NCI-H2029 (cell line): ENCODE results near the gene MLLT1.

Source experiments
- DNase-seq: peaks from one replicate; lab custom pipeline; 2025; lab: John Stamatoyannopoulos, UW

MLLT1 gene

DNA sequence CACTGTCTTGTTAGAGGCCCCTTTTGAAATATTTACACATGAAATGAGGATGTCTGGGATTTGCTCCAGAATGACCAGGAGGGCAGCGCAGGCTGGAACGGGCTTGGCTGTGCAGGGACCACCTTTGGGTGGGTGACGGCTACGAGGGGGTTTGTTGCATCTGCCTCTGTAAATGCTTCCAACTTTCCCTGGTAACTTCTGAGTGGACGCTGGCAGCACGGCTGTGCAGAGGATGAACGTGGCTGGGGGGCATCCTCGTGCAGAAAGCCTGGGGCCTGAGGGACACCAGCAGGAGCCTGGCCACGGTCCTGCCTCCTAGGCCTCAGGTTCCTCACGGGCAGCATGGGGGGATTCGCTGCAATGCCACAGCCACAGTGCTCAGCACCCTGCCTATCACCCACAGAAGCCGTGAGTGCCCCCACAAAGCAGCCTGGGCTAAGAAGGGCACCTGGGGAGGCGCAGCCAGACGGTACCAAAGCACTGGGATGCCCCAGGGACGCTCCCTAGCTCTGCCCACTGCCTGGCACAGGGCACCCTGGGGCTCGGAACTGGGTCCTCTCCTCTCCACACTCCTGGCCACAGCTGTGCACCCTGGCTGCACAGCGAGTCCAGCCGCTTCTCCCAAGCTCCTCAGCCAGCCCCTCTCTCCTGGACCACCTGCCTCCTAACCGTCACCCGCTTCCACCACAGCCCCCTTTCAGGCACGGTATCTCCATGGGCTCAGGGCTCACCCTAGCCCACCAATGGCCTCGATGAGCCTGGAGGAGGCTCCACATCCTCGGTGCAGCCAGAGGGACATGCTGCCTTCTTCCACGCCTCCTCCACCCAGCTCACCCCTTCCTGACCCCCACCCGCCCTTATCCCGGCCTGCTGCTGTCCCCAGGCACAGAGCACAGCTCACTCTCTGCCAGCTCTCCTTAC is 44.5 kb downstream of the MLLT1 start:
- DNase-seq, result no peak

DNA sequence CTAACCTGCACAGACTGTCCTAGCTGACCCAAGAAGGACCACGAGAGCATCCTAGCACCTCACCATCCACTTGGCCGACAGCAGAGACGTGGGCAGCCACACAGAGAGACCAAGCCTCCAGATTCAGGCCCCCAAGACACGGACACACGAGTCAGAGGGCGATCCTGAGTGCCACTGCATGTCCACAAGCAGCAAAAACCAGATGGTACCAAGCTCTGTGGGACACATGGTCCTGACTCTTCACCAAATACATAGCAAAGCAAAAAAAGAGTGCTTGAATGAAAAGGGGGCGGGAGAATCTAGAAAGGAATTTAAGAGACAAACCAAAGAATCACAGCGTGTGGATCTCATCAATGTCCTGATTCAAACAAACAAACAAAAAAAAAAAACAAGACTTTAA is 45.2 kb downstream of the MLLT1 start:
- DNase-seq, result no peak

DNA sequence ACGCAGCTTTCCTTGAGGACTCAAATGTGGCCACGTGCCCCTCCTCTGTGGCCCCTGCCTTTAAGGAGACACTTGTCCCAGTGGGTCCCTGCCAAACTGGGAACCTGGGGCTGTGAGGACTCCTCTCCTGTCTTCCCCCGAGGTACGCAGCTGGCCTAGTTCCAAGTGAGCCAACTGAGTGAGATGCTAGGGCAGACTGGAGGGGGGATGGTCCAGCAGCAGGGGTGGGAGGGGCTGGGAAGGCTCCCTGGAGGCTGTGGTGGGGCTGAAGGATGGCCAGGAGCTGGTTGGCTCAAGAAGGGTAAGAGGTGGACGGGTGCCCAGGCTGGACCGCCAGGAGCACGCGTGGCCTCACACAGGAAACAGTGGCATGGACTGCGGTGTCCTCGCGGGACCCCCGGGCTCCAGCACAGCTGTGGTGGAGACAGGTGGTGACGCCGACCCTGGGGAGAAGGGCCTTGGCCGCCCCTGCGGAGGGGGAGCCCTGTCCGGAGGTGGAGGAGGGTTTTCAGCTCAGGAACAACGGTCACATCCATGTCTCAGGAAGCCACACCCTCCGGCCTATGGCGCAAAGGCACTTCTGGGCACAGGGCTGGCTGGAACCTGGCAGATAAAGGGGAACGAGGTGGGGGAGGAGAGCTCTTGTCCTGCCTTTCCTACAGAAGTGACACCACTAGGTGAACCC is 45.8 kb downstream of the MLLT1 start:
- DNase-seq, result no peak

DNA sequence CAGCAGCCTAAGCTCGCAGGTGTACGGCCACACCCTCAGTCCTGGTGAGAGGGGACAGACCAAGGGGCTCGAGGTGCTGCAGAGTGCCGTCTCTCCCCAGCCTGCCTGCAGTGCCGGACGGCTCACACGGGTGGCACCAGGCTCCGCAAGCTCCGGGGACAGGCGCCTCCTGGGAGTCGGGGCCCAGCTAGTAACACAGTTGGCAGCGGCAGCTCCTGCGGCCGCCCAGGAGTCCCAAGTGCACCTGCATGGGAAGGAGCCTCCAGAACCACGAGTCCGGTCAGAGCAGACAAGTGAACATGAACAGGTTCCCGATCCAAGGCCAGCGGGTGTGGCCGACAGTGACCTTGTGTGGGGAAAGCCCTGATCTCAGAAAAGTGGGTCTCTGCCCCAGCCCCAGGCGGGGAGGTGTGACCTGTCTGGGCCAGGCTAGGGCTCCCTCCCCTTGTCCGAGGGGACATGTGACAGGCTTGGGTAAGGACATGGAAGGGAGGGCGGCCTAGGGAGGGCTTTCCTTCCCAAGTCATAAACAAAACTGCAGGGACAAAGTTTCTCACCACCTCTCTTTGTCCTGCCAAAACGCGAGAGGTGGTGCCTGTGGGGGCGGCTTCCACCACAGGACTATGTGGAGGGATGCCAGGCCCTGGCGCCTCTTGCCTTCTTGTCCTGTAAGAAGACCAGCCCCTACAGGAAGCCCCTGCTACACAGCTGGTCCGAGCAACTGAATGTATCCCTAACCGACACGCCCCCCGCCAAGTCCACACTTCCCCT is 46.5 kb downstream of the MLLT1 start:
- DNase-seq, result no peak

DNA sequence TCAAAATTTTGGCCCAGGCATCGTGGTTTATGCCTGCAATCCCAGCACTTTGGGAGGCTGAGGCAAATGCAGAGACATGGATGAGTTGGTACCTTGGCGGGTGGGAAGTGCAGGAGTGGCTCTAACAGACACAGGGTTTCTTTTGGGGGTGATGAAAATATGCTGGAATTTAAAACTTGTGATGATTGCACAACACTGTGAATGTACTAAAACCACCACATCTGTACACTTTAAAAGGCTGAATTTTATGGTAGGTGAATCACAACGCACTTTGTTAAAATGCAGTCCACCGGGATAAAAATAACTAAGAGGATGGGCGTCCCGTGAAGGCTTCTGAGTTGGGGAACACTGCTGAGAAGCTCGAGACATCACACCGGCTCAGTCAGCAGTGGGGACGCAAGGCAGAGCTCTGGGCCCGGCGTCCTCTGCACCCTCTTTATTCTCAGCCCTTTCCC is 47.1 kb downstream of the MLLT1 start:
- DNase-seq, result no peak

DNA sequence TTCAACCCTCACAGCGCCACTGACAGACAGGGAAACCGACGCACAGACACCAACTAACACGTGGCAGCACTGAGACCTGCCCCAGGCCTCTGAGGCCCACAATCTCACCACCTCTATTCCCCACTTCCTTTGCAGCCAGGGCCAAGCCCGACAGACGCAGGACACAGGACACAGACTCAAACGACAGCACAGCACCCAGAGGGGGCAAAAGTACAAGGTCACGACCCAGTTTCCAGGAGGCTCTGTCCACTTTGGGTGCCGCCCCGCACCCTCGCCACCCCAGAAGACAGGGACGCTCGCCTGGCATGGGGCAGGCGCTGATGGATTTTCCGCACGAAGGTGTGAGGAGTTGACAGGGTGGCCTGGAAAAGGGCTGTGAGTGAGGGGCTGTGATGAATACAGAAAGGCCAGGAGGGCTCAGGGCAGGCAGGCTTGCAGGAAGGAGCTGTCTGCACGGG is 48.8 kb downstream of the MLLT1 start:
- no peak for DNase-seq

DNA sequence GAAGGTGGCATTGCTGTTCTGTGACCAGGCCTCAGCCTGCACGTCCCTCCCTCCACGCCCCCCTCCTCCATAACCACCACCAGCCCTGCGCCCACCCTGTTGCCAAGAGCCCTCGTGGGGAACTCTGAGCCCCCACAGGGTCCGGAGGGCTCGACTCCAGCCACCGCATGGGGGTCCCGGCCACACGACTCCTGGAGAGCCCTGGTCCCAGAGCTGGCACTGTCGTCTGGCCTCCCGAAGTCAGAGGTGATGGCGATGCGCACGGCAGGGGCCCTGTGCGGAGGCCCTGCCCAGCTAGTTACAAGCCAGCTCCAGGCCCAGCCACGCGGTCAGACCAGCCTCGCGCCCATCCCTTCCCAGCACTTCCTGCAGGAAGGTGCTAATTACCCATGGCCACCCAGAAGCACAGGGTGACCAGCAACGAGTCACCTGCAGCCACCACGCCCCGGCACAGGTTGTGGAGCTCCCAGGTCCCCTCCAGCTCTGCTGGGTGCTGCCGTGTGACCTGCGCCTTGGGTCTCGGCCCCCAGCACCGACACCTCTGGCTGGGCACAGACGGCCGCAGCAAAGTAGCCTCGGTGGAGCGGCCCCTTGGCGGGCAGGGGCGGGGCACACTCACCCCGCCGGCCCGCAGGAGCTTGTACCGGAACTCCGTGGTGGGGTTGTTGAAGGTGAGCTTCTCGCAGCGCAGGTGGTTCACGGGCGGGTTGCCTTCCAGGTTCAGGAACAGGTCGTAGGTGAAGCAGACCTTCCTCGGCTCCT is 49.6 kb downstream of the MLLT1 start:
- no peak for DNase-seq

DNA sequence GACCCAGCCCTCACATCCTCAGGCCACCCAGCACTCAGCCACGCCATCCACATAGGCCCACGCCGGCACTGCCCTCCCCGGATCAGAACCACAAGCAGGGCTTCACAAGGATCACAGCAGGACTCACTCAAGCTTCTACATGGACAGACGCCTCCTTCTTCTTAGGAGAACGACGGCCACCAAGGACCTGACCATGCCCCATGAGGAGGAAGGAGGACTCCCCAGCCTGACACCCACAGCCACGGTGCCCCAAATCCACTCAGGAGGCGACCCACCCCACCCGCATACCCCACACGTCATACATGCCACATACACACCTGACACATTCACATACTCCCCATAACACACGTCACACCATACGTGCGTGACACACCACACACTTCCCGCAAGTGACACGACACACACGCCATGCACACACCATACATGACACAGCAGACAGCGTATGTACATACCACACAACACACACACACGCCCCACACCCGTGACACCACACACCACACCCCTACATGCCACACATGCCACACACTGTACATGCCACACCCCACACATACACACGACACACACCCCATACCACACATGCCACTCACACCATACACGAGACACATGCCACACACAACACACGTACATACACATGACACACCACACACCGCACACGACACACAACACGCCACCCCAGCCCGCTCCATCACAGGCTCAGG is 50.4 kb downstream of the MLLT1 start:
- DNase-seq, result no peak

DNA sequence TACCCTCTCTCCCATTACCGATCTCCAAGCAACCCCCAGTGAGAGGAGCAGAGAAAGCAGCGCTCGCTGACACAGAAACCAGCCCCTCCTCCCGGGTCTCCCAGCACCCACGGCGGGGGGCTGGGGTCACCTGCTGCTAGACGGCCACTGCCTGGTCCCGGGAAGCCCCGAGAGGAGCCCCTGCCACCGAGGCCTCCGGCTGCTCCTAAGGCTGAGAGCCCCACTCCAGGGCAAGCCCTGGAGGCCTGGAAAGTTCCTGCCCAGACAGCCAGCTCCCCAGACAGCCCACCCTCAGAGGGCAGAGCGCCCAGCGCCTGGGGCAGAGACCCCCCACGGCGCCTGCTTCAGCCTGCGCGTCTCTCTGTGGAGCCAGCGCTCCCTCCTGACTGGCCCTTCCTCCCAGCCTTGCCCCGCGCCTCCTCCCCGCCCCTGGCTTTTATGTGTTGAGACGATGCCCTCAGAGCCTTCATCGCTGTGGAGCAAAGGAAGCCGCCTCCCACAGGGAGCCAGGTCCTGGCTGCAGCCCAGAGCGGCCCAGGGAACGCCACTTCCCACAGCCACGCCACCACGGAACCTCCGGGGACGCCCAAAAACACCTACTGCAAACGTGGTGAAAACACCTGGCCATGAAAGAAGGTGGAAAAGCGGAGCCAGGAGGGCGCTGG is 51.1 kb downstream of the MLLT1 start:
- no peak for DNase-seq

DNA sequence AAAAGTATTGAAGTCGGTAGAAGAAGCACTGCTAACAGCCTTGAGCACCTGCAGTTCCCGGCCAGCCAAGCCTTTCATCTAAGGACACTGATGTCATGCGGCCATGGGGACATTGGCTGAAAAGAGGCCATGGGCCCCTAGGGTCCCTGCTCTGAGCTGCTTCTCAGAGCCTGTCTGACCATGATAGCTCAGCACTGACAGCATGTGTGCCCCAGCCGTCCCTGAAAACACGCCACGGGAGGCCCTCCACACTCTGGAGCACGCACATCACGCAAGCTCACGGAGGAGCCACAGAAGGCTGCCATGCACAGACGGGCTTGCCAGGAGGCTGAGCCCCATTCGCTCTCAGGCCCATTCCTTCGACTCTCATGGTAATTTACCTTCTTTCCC is 51.8 kb downstream of the MLLT1 start:
- DNase-seq, result no peak

DNA sequence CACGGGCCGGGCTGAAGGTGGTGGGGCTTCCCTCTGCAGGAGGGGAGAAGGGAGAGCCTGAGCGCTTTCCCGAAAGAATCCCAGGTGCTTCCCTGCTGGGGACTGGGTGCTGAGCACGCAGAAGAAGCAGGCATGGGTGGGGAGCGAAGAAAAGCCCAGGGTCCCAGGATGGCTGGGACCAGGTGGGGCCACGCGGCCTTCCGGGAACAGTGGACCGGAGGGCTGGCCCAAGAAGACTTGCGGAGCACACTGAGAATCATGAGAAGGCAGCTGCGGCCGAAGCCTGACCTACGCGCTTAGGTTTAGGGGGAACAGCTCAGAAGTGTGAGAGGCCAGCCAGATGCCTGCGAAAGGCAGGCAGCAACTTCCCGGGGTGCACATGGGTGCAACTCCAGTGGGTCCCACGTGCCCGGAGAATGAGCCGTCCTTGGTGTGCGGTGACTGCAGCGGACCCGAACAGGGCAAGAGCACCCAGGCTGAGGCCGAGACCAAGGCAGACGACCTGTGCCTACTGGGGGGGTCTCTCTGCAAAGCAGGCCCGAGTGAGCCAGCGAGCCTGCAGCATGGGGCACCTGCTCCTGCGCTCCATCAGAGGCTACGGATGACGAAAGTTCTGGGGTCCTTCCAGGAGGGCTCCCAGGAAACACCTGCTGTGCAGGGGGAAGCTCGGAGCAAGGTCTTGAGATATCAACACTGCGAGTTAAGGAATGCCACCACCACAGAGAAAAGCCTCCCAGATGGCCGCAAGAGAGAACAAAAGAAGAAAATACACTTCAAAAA is 52.4 kb downstream of the MLLT1 start:
- no peak for DNase-seq

DNA sequence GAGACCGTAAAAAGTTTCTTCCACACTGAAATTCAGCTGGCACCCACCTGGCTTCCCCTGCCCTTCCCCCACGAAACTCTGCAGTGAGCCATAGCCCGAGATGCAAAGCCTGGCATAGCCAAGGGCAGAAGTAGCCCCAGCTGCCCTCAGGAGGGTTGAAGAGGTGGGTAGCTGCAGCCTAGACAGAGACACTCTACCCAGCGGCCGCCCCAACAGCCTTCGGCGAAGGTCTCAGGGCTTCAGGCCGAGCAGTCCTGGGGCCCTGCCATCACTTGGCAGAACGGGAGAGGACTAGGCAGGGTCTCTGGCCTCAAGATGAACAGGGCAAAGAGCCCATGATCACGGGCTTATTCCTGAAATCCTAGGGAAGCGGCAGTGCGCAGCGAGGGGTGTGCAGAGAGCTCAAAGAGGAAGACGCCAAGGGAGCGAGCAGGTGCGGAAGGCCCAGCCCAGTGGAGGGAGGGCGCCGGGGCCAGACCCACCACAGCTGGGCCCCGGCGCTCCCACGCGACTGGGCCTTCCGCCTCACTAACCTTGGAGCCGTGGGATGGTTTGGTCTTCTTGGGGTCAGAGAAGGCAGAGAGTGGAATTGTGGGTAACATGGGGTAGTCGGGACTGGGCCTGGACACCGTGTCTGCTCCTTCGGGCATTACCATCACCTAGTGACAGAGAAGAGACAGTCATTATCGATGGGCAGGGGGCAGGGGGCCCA is 53.2 kb downstream of the MLLT1 start:
- DNase-seq, result no peak

DNA sequence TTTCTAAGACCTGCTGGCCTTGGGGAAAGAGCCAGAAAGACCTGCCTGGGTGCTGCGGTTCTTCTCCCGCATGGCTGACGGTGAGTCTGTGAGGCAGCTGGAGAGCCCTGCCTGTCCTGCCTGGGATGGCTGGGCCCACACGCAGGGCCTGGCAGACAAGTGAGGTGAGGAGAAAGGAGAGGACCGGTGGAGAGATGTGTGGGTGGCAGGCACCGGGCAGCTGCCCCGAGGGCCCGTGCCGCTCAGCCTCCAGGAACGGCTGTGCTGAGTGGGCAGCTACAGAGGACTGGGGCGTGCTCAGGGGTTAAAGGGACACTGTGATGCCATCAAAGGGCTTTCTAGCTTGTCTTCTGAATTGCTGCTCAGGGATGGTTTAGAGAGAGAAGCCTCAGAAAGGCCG is 53.8 kb downstream of the MLLT1 start:
- DNase-seq, result no peak

DNA sequence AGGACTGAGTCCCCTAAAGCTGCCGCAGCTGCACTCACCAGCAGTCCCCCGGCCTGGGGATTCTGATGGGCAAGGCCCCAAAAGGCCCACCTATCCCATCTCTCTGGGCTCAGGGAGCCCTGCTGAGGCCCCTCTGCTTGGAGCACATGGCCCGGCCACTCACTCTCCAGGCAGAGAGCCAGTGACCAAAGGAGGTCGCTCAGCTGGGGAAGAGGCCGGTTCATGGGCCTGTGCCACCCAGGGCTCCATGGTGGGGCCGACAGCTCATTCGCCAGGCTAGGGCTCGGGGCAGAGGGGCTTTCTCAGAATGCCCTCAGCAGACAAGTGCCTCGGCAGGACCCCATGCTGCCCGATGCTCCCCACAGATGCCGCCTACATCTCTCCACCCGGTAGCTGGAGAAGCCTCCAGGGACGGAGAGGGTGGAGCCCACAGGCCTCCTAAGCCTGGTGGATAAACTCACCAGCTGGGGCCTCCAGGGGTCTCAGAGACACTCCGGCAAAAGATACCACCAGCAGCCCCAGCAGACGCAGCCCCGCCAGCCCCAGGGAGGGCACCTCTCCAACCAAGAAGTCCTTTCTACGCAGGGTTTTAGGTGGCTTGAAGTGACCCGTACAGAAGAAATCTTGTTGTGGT is 54.4 kb downstream of the MLLT1 start:
- no peak for DNase-seq

DNA sequence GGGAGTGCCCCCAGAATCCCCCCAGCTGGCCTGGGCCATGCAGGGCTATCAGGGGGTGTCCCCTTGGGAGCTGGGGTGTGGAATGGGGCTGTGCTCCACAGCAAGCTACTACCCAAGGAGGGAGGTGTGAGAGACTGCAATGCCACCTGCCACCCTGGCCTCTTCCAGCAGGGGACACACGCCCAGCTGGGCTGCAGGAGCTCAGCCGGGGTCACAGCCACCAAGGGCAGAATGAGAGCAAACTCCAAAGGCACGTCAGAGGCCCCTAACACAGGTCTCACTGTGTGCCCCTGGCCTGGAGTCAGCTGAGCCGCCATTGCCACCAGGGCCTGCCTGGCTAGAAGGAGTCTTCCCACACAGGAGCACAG is 55.5 kb downstream of the MLLT1 start:
- DNase-seq, result no peak

DNA sequence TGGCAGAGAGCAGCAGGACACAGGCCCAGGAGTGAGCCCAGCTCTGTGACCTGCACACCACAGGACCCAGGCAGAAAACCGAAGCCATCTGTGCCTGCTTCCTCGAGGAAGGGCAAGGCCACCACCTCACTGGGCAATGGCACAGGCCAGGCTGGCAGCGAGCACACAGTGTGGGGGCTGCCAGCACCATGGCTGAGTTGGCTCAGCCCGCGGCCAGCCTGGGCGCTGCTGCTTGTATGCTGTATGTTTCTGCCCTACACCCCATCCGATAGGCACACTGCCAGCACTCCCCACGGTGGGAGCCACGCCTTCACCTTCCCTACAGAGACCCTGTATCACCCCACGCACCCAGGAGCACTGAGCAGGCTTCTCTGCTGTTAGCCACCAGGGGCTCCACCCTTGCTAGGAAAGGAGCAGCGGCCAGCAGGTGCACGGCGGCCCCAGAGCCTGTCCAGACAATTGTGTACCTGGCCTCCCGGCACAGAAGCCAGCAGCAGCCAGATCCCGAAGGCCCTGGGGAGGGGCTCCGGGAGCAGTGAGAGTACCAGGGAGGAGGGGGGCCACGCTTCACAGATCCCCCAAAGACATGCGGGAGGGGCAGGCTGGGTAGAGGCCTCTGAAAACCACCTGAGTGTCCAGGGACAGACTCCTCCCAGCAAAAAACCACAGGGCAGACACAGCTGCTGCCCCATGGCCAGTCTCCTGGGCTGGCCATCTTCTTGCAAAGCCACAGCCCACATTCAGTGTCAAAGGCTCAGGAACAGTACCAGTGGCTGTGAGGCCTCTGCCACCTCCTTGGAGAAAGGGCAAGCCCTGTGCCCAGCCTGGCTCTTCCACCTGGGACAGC is 56.1 kb downstream of the MLLT1 start:
- no peak for DNase-seq

DNA sequence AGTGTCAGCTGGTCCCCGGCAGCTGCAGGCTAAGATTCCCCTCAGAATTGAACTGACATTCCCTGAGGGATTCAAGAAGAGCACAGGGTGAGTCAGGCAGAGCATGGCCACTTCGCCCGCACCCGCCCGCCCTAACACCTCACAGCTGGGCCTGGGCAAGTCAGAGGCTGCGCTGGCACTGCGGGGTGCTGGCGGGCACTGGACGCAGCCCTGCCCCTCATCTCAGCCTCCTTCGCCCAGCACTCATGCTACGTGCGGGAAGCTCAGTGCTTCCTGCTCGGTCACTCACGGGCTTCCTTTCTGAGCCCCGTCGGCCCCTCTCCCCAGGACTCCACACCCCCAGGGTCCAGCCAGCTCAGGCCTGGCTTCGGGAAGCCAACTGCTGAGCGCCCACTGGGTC is 56.9 kb downstream of the MLLT1 start:
- DNase-seq, result no peak
